HG02678 (cell line): ENCODE results near the gene RBPJ.
A peak's percentile ranks its signal among the peaks of the same experiment; 100 is the strongest.

Experiments used
- ATAC-seq: cut with Tn5 transposase; IDR thresholded peaks from one replicate; pipeline ENCODE4 v1.9.1; 2021; ENCODE audit warnings: mild to moderate bottlenecking, moderate library complexity; ENCODE audit not compliant: unreplicated experiment

Gene RBPJ

GRCh38 chr4:26454961-26455360 is 134.1 kb downstream of the RBPJ start:
- no peak for ATAC-seq

GRCh38 chr4:26455571-26455970 is 134.8 kb downstream of the RBPJ start:
- no peak for ATAC-seq

- ATAC-seq: no peak
Measured at GRCh38 chr4:26457412-26457811, 136.6 kb downstream of the RBPJ start.

GRCh38 chr4:26458157-26458561 is 137.3 kb downstream of the RBPJ start:
- no peak for ATAC-seq

GRCh38 chr4:26459054-26459755 is 138.4 kb downstream of the RBPJ start:
- ATAC-seq: peak; percentile 73

- no peak for ATAC-seq
Measured at GRCh38 chr4:26459756-26460530, 139.1 kb downstream of the RBPJ start.

GRCh38 chr4:26462874-26463273 is 142.1 kb downstream of the RBPJ start:
- no peak for ATAC-seq

GRCh38 chr4:26463386-26463785 is 142.6 kb downstream of the RBPJ start:
- no peak for ATAC-seq

- ATAC-seq: no peak
Measured at GRCh38 chr4:26464420-26465095, 143.7 kb downstream of the RBPJ start.

- ATAC-seq: no peak
Measured at GRCh38 chr4:26466578-26467270, 145.9 kb downstream of the RBPJ start.

GRCh38 chr4:26467724-26468123 is 146.9 kb downstream of the RBPJ start:
- ATAC-seq: no peak

- no peak for ATAC-seq
Measured at GRCh38 chr4:26468283-26468949, 147.6 kb downstream of the RBPJ start.

GRCh38 chr4:26468977-26469376 is 148.2 kb downstream of the RBPJ start:
- ATAC-seq: no peak

- no peak for ATAC-seq
Measured at GRCh38 chr4:26471890-26472289, 151.1 kb downstream of the RBPJ start.

GRCh38 chr4:26473893-26474292 is 153.1 kb downstream of the RBPJ start:
- ATAC-seq: no peak

- no peak for ATAC-seq
Measured at GRCh38 chr4:26474551-26474950, 153.7 kb downstream of the RBPJ start.

GRCh38 chr4:26475716-26476115 is 154.9 kb downstream of the RBPJ start:
- ATAC-seq: no peak

GRCh38 chr4:26476545-26476944 is 155.7 kb downstream of the RBPJ start:
- ATAC-seq: no peak

- ATAC-seq: no peak
Measured at GRCh38 chr4:26478330-26478729, 157.5 kb downstream of the RBPJ start.
